ENCODE results near the gene PLEKHO2.

GRCh38 chr15:64888336-64888735 lies 46.6 kb downstream of the PLEKHO2 start:
- no peak for TF ChIP-seq CTCF (IDR thresholded peaks at IDR 0.05)
- TF ChIP-seq POLR2A (IDR thresholded peaks at IDR 0.05): no peak

Measured in esophagus squamous epithelium (tissue), 4 donors.